ENCODE results near the gene CACNA1S. TPM values are rescaled to one million over a fixed set of nuclear protein-coding genes. Genes with fewer than 3 reads are reported as not detected.
A peak's percentile ranks its signal among the peaks of the same experiment; 100 is the strongest.

Gene CACNA1S
- total RNA-seq, 1 donor from 2014 or later: not detected

GRCh38 chr1:201054091-201054543 lies 58.1 kb downstream of the CACNA1S start:
- DNase-seq (no peak), ATAC-seq (ENCODE audit: low read depth) (no peak)
- ChIA-PET POLR2A (no interaction called here), CTCF (no interaction called here)
- Mint-ChIP-seq H3K9me3 (no peaks in the 10 kb centered on the region), H3K27me3 (peaks cover 5% of the 10 kb centered on the region), H3K4me3 (no peak overlapping the region), H3K4me1 (peaks cover 70% of the 10 kb centered on the region), H3K27ac (no peak overlapping the region), H3K36me3 (ENCODE audit: low read depth) (no peaks in the 10 kb centered on the region)
- TF ChIP-seq CTCF (IDR thresholded peaks at IDR 0.05): no peak
- intact Hi-C loops (cut with micrococcal nuclease): no loop called here

DNA sequence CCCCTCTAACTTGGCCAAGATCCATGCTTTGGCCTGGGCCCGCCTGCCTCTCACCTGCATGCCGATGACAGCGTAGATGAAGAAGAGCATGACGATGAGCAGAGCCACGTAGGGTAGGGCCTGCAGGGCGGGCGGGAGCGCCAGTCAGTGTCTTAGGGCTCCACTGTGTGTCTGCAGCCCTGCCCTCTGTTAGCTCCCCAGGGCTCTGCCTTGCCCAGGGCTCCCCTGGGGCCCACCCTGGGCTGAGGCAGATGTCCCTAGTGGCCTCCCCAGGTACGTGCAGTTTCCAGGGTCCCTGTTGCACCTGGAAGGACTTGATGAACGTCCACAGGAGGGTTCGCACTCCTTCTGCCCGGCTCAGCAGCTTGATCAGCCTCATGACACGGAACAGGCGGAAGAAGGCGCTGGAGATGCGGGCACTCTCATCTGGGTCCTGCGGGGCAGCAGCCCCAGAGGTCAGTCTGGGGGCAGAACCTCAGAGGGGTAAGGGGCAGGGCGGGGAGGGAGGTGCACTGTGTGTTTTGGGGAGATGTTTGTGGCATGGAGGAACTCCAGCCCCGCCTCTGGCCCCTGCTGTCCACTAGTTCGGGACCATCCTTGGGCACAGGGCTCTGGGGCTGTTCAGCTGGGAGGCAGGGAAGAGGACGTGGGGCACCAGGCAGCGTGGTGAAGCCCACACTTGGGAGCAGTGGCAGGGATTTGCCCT lies 58.9 kb downstream of the CACNA1S start:
- Mint-ChIP-seq H3K4me1 (peaks cover 70% of the 10 kb centered on the region), H3K9me3 (no peaks in the 10 kb centered on the region), H3K27ac (no peak overlapping the region), H3K4me3 (no peak overlapping the region), H3K27me3 (peaks cover 5% of the 10 kb centered on the region), H3K36me3 (ENCODE audit: low read depth) (no peaks in the 10 kb centered on the region)
- CTCF ChIA-PET: no interaction called here
- intact Hi-C loops (cut with micrococcal nuclease): no loop called here
- peak; percentile 63 for ATAC-seq (ENCODE audit: low read depth)
- no peak for DNase-seq
- POLR2A ChIA-PET: no interaction called here
- no peak for TF ChIP-seq CTCF (IDR thresholded peaks at IDR 0.05)

DNA sequence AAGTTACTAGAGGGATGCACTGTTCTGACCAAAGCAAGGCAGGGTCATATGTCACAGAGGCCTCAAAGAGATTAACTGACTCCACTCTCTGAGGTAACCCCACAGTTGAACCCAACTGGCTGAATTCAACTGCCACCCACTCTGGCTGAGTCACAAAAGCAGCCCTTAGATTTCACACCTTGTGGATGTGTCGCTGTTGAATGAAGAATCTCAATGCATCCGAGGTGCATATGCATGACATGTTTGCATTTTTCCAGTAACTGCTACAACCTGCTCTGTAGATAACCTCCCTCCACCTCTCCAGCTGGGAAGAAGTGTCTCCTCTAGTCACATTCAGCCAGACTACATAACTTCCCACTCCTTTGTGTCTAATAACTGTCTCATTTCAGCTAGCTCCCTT lies 60.8 kb downstream of the CACNA1S start:
- TF ChIP-seq CTCF (IDR thresholded peaks at IDR 0.05): no peak
- Mint-ChIP-seq H3K4me1 (peaks cover 52% of the 10 kb centered on the region), H3K27me3 (peaks cover 8% of the 10 kb centered on the region), H3K27ac (no peak overlapping the region), H3K4me3 (no peak overlapping the region), H3K36me3 (ENCODE audit: low read depth) (no peaks in the 10 kb centered on the region), H3K9me3 (no peaks in the 10 kb centered on the region)
- ATAC-seq (ENCODE audit: low read depth): no peak
- intact Hi-C loops (cut with micrococcal nuclease): no loop called here
- ChIA-PET CTCF (interaction anchor here (1.7 to 16.4 kb wide), 2 partner anchors 9 to 76 kb away, joined by 5 to 327 read pairs; no protein-coding TSS in a partner anchor), POLR2A (no interaction called here)
- no peak for DNase-seq

DNA sequence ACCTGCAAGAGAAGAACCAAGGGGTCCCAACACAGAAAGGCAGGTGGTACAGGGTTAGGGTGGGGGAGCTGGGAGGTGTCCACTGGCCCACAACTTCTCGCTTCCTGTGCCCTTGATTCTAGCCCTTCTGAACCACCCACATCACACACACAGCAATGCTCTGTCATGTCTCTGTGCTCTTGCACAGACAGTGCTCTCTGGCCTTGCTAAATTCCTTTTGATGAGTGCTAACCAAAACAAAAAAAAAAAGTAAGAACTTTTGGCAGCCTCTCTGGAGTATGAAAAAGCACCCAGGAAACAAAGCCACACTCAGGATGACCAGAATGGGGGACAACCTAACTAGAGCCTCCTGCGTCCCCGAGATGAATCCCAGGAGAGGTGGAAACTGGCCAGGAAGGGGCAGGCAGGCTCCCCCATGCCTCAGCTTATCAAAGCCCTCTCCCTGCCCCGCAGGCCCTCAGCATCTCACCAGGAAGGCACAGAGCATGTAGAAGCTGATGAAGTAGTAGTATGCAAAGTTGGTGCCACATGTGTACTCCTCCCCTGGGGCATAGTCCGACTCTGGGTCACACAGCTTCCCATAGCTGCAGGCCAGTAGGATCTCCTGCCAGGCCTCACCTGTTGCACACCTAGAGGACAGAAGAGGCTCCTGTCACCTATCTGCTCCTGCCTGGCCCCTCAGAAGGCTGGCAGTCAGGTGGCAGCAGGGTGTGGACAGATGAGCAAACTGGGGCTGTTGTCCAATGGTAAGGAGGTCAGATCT lies 61.5 kb downstream of the CACNA1S start:
- DNase-seq (no peak), ATAC-seq (ENCODE audit: low read depth) (peak; percentile 57)
- Mint-ChIP-seq H3K4me1 (peaks cover 45% of the 10 kb centered on the region), H3K27me3 (peaks cover 8% of the 10 kb centered on the region), H3K4me3 (no peak overlapping the region), H3K9me3 (no peaks in the 10 kb centered on the region), H3K27ac (no peak overlapping the region), H3K36me3 (ENCODE audit: low read depth) (no peaks in the 10 kb centered on the region)
- CTCF ChIA-PET: interaction anchor here (1.0 to 16.4 kb wide), 3 partner anchors 8 to 75 kb away, joined by 3 to 327 read pairs (median 5); no protein-coding TSS in a partner anchor
- intact Hi-C loops (cut with micrococcal nuclease): no loop called here
- no peak for TF ChIP-seq CTCF (IDR thresholded peaks at IDR 0.05)
- POLR2A ChIA-PET: interaction anchor here (1.0 kb wide), 1 partner anchor 381 kb away, joined by 3 read pairs; the partner anchor contains the start of gene DDX59

DNA sequence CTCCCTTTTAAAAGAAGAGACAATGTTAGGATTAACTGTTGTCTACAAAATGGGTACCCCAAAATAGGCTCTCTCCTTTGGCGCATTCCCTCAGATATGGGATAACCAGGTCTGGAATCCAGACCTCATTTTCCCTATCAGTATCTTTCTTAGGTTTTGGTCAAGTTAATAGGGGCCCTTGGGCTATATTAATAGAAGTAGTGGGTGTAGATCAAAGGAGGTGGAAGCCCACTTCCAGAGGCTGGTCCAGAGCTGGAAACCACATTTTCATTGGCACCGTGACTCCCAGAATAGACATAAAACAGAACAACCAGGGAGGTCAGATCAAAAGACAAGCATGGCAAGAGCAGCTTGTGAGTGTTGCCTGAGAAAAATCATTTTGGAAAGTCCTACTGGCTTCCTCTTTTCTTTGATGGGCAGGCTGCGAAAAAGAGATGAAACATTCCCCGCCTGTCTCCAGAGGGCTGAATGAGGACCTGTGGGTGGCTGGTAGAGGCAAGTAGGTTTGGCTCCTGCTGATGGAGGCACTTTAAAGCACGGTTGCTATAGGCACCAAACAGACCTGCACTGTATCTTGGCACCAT lies 62.9 kb downstream of the CACNA1S start:
- intact Hi-C loops (cut with micrococcal nuclease): no loop called here

More for the DNA sequence above, 62.9 kb downstream of the CACNA1S start:
- no peaks in the 10 kb centered on the region for H3K9me3 Mint-ChIP-seq
- ChIA-PET POLR2A (interaction anchor here (0.9 to 1.0 kb wide), 2 partner anchors 67 to 379 kb away, joined by 3 read pairs; partner anchors contain the start of gene DDX59), CTCF (interaction anchor here (16.4 kb wide), 1 partner anchor 74 kb away, joined by 327 read pairs; no protein-coding TSS in a partner anchor)
- peaks cover 8% of the 10 kb centered on the region for H3K27me3 Mint-ChIP-seq
- peaks cover 33% of the 10 kb centered on the region for H3K4me1 Mint-ChIP-seq
- no peak overlapping the region for H3K27ac Mint-ChIP-seq
- H3K4me3 Mint-ChIP-seq: no peak overlapping the region
- DNase-seq: no peak
- ATAC-seq (ENCODE audit: low read depth): no peak
- no peak for TF ChIP-seq CTCF (IDR thresholded peaks at IDR 0.05)
- H3K36me3 Mint-ChIP-seq (ENCODE audit: low read depth): no peaks in the 10 kb centered on the region
